ENCODE measurements around the gene MYO5B. TPM values are rescaled to one million over a fixed set of nuclear protein-coding genes. Genes with fewer than 3 reads are reported as not detected.

MYO5B gene
- polyA plus RNA-seq, 1 donor (not counting 4 experiments of a cell fraction or from before 2014, with no cell fraction given) = 6.8 TPM

GRCh38 chr18:49834258-49834657 is 360.7 kb downstream of the MYO5B start:
- Histone ChIP-seq H2AFZ (ENCODE audit: control insufficient read depth, low read length) (no peak overlapping the region), H3K9me3 (ENCODE audit: control insufficient read depth, low read depth, low read length) (no peaks in the 10 kb centered on the region), H4K20me1 (ENCODE audit: control insufficient read depth, extremely low read depth, insufficient read depth, low read length) (no peaks in the 10 kb centered on the region), H3K9ac (ENCODE audit: control insufficient read depth, extremely low read depth, insufficient read depth, low read length) (no peak overlapping the region), H3K4me3 (ENCODE audit: control insufficient read depth in 2 of 3, extremely low read depth in 1 of 3, insufficient read depth in 2 of 3, low read depth in 1 of 3, low read length in 3 of 3) (no peak overlapping the region), H3K9me1 (ENCODE audit: control insufficient read depth, extremely low read depth, insufficient read depth, low read length) (no peaks in the 10 kb centered on the region), H3K4me2 (ENCODE audit: control insufficient read depth, extremely low read depth, insufficient read depth, low read depth, low read length) (no peak overlapping the region), H3K27me3 (ENCODE audit: control insufficient read depth, extremely low read depth, insufficient read depth, low read length) (no peaks in the 10 kb centered on the region), H3K27ac (ENCODE audit: control insufficient read depth, insufficient read depth, low read length) (no peak overlapping the region), H3K36me3 (ENCODE audit: control insufficient read depth in 2 of 2, extremely low read depth in 1 of 2, insufficient read depth in 2 of 2, low read length in 2 of 2) (peaks cover 0 to 1% of the 10 kb centered on the region in 2 experiments), H3K79me2 (ENCODE audit: control insufficient read depth, insufficient read depth, low read length) (no peaks in the 10 kb centered on the region), H3K4me1 (ENCODE audit: control insufficient read depth, extremely low read depth, insufficient read depth, low read length) (peaks cover 18% of the 10 kb centered on the region)
- dilution Hi-C loops (cut with MboI; ENCODE audit: extremely low pct_ligation_motif_present, low sequenced_read_pairs) = no loop called here
- FAIRE-seq = no peak
- no peak for TF ChIP-seq CTCF (optimal IDR thresholded peaks at IDR 0.05 in 1 of 3, IDR thresholded peaks at IDR 0.05 in 1 of 3, conservative IDR thresholded peaks at IDR 0.05 in 1 of 3; ENCODE audit: extremely low read depth in 1 of 3, insufficient read depth in 2 of 3, low read length in 3 of 3)
- no peak for TF ChIP-seq EZH2 (IDR thresholded peaks at IDR 0.05; ENCODE audit: low read length)
- DNase-seq (ENCODE audit: low read depth, low spot score) = no peak

- Histone ChIP-seq H3K4me1 (ENCODE audit: control insufficient read depth, extremely low read depth, insufficient read depth, low read length) (peaks cover 14% of the 10 kb centered on the region), H3K4me3 (ENCODE audit: control insufficient read depth in 2 of 3, extremely low read depth in 1 of 3, insufficient read depth in 2 of 3, low read depth in 1 of 3, low read length in 3 of 3) (no peak overlapping the region), H4K20me1 (ENCODE audit: control insufficient read depth, extremely low read depth, insufficient read depth, low read length) (no peaks in the 10 kb centered on the region), H3K9me3 (ENCODE audit: control insufficient read depth, low read depth, low read length) (no peaks in the 10 kb centered on the region), H3K9me1 (ENCODE audit: control insufficient read depth, extremely low read depth, insufficient read depth, low read length) (no peaks in the 10 kb centered on the region), H3K27ac (ENCODE audit: control insufficient read depth, insufficient read depth, low read length) (no peak overlapping the region), H3K79me2 (ENCODE audit: control insufficient read depth, insufficient read depth, low read length) (no peaks in the 10 kb centered on the region), H2AFZ (ENCODE audit: control insufficient read depth, low read length) (no peak overlapping the region), H3K9ac (ENCODE audit: control insufficient read depth, extremely low read depth, insufficient read depth, low read length) (no peak overlapping the region), H3K4me2 (ENCODE audit: control insufficient read depth, extremely low read depth, insufficient read depth, low read depth, low read length) (no peak overlapping the region), H3K27me3 (ENCODE audit: control insufficient read depth, extremely low read depth, insufficient read depth, low read length) (no peaks in the 10 kb centered on the region), H3K36me3 (ENCODE audit: control insufficient read depth in 2 of 2, extremely low read depth in 1 of 2, insufficient read depth in 2 of 2, low read length in 2 of 2) (peaks cover 0 to 1% of the 10 kb centered on the region in 2 experiments)
- DNase-seq (ENCODE audit: low read depth, low spot score) (no peak), FAIRE-seq (no peak)
- dilution Hi-C loops (cut with MboI; ENCODE audit: extremely low pct_ligation_motif_present, low sequenced_read_pairs) = no loop called here
- TF ChIP-seq EZH2 (IDR thresholded peaks at IDR 0.05; ENCODE audit: low read length) = no peak
- TF ChIP-seq CTCF (optimal IDR thresholded peaks at IDR 0.05 in 1 of 3, IDR thresholded peaks at IDR 0.05 in 1 of 3, conservative IDR thresholded peaks at IDR 0.05 in 1 of 3; ENCODE audit: extremely low read depth in 1 of 3, insufficient read depth in 2 of 3, low read length in 3 of 3) = no peak
These were observed 361.1 kb downstream of the MYO5B start for GRCh38 chr18:49833814-49834213.

Data from keratinocyte (primary cell).